Measurements from ENCODE around the gene EFCAB6. TPM values are rescaled to one million over a fixed set of nuclear protein-coding genes. Genes with fewer than 3 reads are reported as not detected.

EFCAB6 gene
- total RNA-seq, 1 experiment from 2014 or later: 0.94 TPM

DNA sequence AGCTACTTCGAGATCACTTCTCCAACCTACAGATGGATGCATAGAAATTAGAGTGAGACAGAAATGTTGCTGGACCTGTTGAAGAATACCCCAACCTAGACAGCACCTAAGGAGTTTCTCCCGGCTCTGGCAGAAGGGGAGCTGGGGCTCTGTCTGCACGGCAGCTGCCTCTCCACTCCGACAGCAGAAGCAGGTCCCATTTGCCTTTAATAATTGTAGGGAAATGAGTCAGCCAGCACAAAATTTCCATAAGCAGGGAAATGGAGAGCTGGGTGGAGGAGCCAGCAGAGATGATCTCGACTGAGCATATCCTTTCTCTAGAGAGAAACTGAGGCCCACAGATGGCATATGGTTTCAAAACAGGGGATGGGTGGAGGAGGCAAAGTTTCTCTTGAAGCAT lies 80.1 kb downstream of the EFCAB6 start:
- Mint-ChIP-seq H3K4me1 (no peaks in the 10 kb centered on the region), H3K27me3 (ENCODE audit: low read depth) (no peaks in the 10 kb centered on the region), H3K9me3 (0 out of 2 replicates have a peak, but pooled peaks cover 6% of the 10 kb centered on the region), H3K4me3 (no peak overlapping the region), H3K27ac (no peak overlapping the region), H3K36me3 (no peaks in the 10 kb centered on the region)
- no peak for DNase-seq (ENCODE audit: low spot score)
- ChIA-PET POLR2A (interaction anchor here (0.6 to 0.7 kb wide), 2 partner anchors 9 to 48 kb away, joined by 5 read pairs; no protein-coding TSS in a partner anchor), CTCF (interaction anchor here (1.5 kb wide), 1 partner anchor 216 kb away, joined by 5 read pairs; no protein-coding TSS in a partner anchor)
- TF ChIP-seq ZNF121 (CRISPR knock-in tag; IDR thresholded peaks at IDR 0.05) (no peak), ZNF232 (CRISPR knock-in tag; IDR thresholded peaks at IDR 0.05) (no peak), TEAD1 (CRISPR knock-in tag; IDR thresholded peaks at IDR 0.05) (no peak), GTF2I (CRISPR knock-in tag; conservative IDR thresholded peaks at IDR 0.05) (no peak), NR2C2 (CRISPR knock-in tag; IDR thresholded peaks at IDR 0.05) (no peak), ATF1 (CRISPR knock-in tag; IDR thresholded peaks at IDR 0.05) (no peak), MYBL2 (CRISPR knock-in tag; IDR thresholded peaks at IDR 0.05) (no peak), SP1 (CRISPR knock-in tag; conservative IDR thresholded peaks at IDR 0.05) (no peak)
- TF ChIP-seq, protein P1, sequence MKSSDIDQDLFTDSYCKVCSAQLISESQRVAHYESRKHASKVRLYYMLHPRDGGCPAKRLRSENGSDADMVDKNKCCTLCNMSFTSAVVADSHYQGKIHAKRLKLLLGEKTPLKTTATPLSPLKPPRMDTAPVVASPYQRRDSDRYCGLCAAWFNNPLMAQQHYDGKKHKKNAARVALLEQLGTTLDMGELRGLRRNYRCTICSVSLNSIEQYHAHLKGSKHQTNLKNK (CRISPR knock-in tag; IDR thresholded peaks at IDR 0.05): no peak
- TF ChIP-seq, protein P2, sequence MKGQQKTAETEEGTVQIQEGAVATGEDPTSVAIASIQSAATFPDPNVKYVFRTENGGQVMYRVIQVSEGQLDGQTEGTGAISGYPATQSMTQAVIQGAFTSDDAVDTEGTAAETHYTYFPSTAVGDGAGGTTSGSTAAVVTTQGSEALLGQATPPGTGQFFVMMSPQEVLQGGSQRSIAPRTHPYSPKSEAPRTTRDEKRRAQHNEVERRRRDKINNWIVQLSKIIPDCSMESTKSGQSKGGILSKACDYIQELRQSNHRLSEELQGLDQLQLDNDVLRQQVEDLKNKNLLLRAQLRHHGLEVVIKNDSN (CRISPR knock-in tag; IDR thresholded peaks at IDR 0.05): no peak
- TF ChIP-seq, protein P3, sequence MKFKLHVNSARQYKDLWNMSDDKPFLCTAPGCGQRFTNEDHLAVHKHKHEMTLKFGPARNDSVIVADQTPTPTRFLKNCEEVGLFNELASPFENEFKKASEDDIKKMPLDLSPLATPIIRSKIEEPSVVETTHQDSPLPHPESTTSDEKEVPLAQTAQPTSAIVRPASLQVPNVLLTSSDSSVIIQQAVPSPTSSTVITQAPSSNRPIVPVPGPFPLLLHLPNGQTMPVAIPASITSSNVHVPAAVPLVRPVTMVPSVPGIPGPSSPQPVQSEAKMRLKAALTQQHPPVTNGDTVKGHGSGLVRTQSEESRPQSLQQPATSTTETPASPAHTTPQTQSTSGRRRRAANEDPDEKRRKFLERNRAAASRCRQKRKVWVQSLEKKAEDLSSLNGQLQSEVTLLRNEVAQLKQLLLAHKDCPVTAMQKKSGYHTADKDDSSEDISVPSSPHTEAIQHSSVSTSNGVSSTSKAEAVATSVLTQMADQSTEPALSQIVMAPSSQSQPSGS (CRISPR knock-in tag; IDR thresholded peaks at IDR 0.05; ENCODE audit: borderline replicate concordance, low read depth): no peak
- TF ChIP-seq, protein P4, sequence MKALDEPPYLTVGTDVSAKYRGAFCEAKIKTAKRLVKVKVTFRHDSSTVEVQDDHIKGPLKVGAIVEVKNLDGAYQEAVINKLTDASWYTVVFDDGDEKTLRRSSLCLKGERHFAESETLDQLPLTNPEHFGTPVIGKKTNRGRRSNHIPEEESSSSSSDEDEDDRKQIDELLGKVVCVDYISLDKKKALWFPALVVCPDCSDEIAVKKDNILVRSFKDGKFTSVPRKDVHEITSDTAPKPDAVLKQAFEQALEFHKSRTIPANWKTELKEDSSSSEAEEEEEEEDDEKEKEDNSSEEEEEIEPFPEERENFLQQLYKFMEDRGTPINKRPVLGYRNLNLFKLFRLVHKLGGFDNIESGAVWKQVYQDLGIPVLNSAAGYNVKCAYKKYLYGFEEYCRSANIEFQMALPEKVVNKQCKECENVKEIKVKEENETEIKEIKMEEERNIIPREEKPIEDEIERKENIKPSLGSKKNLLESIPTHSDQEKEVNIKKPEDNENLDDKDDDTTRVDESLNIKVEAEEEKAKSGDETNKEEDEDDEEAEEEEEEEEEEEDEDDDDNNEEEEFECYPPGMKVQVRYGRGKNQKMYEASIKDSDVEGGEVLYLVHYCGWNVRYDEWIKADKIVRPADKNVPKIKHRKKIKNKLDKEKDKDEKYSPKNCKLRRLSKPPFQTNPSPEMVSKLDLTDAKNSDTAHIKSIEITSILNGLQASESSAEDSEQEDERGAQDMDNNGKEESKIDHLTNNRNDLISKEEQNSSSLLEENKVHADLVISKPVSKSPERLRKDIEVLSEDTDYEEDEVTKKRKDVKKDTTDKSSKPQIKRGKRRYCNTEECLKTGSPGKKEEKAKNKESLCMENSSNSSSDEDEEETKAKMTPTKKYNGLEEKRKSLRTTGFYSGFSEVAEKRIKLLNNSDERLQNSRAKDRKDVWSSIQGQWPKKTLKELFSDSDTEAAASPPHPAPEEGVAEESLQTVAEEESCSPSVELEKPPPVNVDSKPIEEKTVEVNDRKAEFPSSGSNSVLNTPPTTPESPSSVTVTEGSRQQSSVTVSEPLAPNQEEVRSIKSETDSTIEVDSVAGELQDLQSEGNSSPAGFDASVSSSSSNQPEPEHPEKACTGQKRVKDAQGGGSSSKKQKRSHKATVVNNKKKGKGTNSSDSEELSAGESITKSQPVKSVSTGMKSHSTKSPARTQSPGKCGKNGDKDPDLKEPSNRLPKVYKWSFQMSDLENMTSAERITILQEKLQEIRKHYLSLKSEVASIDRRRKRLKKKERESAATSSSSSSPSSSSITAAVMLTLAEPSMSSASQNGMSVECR (CRISPR knock-in tag; IDR thresholded peaks at IDR 0.05; ENCODE audit: borderline replicate concordance): no peak
- TF ChIP-seq, protein P5, sequence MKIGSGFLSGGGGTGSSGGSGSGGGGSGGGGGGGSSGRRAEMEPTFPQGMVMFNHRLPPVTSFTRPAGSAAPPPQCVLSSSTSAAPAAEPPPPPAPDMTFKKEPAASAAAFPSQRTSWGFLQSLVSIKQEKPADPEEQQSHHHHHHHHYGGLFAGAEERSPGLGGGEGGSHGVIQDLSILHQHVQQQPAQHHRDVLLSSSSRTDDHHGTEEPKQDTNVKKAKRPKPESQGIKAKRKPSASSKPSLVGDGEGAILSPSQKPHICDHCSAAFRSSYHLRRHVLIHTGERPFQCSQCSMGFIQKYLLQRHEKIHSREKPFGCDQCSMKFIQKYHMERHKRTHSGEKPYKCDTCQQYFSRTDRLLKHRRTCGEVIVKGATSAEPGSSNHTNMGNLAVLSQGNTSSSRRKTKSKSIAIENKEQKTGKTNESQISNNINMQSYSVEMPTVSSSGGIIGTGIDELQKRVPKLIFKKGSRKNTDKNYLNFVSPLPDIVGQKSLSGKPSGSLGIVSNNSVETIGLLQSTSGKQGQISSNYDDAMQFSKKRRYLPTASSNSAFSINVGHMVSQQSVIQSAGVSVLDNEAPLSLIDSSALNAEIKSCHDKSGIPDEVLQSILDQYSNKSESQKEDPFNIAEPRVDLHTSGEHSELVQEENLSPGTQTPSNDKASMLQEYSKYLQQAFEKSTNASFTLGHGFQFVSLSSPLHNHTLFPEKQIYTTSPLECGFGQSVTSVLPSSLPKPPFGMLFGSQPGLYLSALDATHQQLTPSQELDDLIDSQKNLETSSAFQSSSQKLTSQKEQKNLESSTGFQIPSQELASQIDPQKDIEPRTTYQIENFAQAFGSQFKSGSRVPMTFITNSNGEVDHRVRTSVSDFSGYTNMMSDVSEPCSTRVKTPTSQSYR (CRISPR knock-in tag; IDR thresholded peaks at IDR 0.05): no peak
- TF ChIP-seq, protein P6, sequence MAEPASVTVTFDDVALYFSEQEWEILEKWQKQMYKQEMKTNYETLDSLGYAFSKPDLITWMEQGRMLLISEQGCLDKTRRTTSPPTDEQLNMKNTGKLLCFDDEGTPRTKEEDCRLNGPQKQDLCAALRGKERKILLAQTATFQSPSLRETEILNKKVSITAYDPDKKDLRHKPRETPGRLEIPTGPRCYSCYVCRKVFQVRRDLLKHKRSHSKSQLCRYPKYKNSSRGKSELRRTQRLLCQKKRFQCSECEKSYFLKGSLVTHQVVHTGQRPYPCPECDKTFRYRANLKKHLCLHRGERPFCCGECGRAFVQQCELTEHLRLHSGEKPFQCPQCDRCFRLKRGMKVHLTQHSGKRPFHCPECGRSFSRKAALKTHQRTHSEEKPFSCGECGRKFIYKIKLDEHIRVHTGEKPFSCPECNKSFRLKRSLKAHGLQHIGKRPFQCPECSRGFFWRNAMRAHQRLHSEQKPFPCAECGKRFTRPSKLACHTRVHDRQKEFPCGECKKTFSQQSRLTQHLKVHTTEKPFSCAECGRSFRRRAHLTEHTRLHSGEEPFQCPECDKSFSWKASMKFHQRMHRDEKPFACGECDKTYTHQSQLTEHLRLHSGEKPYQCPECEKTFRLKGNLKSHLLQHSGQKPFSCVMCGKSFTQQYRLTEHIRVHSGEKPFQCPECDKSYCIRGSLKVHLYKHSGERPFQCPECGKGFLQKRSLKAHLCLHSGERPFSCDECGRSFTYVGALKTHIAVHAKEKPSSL (CRISPR knock-in tag; conservative IDR thresholded peaks at IDR 0.05): no peak
- TF ChIP-seq, protein P7, sequence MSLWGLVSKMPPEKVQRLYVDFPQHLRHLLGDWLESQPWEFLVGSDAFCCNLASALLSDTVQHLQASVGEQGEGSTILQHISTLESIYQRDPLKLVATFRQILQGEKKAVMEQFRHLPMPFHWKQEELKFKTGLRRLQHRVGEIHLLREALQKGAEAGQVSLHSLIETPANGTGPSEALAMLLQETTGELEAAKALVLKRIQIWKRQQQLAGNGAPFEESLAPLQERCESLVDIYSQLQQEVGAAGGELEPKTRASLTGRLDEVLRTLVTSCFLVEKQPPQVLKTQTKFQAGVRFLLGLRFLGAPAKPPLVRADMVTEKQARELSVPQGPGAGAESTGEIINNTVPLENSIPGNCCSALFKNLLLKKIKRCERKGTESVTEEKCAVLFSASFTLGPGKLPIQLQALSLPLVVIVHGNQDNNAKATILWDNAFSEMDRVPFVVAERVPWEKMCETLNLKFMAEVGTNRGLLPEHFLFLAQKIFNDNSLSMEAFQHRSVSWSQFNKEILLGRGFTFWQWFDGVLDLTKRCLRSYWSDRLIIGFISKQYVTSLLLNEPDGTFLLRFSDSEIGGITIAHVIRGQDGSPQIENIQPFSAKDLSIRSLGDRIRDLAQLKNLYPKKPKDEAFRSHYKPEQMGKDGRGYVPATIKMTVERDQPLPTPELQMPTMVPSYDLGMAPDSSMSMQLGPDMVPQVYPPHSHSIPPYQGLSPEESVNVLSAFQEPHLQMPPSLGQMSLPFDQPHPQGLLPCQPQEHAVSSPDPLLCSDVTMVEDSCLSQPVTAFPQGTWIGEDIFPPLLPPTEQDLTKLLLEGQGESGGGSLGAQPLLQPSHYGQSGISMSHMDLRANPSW (CRISPR knock-in tag; conservative IDR thresholded peaks at IDR 0.05; ENCODE audit: low read depth): no peak
- no peak for ATAC-seq
